ENCODE data around the gene FAM193A.
"Not testable (repeated sequence)": the region's sequence is repeated elsewhere in the genome, so short reads cannot be mapped to it uniquely, and the experiment has no call there.

Gene FAM193A

DNA sequence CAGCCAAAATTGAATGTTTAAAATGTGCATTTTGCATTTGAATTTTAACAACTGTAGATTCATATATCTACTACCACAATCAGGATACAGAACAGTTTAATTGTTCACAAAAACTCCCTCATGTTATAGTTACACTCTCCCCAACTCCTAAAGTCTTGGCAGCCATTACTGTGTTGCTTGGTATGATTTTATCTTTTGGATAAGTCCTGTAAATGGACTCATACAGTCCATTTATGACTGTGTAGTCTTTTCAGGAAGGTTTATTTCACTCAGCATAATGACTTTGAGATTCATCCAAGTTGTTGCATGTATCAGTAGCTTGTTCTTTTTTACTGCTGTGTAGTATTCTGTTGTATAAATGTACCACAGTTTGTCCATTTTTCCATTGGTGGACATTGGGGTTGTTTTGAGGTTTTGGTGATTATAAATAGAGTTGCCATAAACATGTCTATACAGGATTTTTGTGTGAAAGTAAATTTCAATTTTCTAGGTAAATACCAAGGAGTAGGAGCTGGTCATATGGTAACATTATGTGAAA lies 9.9 kb downstream of the FAM193A start:
- TF ChIP-seq ESRRG (CRISPR knock-in tag; IDR thresholded peaks at IDR 0.05): no peak
- TF ChIP-seq ZNF565 (CRISPR knock-in tag; conservative IDR thresholded peaks at IDR 0.05; ENCODE audit: low read depth): no peak
- TF ChIP-seq ZFP3 (CRISPR knock-in tag; IDR thresholded peaks at IDR 0.05): no peak
- TF ChIP-seq GLIS3 (CRISPR knock-in tag; IDR thresholded peaks at IDR 0.05): no peak
- no peak for TF ChIP-seq CSDC2 (CRISPR knock-in tag; IDR thresholded peaks at IDR 0.05)
- TF ChIP-seq TOX (CRISPR knock-in tag; IDR thresholded peaks at IDR 0.05; ENCODE audit: borderline replicate concordance): no peak
- TF ChIP-seq SNAI2 (CRISPR knock-in tag; IDR thresholded peaks at IDR 0.05): no peak
- no peak for TF ChIP-seq ZC3H10 (CRISPR knock-in tag; IDR thresholded peaks at IDR 0.05)
- no peak for TF ChIP-seq ISL1 (CRISPR knock-in tag; IDR thresholded peaks at IDR 0.05)
- no peak for TF ChIP-seq BACH2 (CRISPR knock-in tag; IDR thresholded peaks at IDR 0.05; ENCODE audit: borderline replicate concordance)
- ATAC-seq: no peak

DNA sequence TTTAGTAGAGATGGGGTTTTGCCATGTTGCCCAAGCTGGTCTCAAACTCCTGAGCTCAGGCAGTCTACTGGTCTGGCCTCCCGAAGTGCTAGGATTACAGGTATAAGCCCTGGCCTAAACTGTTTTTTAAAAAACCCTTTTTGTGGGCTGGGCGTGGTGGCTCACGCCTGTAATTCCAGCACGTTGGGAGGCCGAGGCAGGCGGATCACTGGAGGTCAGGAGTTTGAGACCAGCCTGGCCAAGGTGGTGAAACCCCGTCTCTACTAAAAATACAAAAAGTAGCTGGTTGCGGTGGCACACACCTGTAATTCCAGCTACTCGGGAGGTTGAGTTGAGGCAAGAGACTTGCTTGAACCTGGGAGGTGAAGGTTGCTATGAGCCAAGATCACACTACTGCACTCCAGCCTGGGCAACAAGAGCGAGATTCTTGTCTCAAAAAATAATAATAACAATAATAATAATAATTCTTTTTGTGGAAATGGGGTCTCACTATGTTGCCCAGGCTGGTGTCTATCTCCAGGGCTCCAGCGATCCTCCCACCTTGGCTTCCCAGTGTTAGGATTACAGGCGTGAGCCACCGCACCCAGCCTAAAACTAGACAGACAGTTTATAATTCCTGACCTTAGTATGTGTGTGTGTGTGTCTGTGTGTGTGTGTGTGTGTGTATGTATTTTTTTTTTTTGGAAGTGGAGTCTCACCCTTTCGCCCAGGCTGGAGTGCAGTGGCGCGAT lies 10.7 kb downstream of the FAM193A start:
- ATAC-seq: not testable (repeated sequence)

DNA sequence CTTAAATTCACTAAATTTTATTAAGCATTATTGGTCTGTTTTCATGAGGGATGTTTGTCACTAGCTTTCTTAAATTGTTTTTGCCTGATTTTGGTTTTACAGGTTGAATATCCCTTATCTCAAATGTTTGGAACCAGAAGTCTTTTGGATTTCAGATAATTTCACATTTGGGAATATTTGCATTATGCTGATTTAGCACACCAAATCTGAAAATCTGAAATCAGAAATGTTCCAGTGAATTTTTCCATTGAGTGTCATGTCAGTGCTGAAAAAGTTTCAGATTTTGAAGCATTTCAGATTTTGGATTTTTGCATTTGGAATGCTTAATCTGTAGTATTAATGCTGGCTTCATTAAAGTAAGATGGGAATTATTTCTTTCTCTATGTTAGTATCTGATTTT lies 14.7 kb downstream of the FAM193A start:
- TF ChIP-seq OSR1 (CRISPR knock-in tag; IDR thresholded peaks at IDR 0.05): no peak
- TF ChIP-seq, protein P1, sequence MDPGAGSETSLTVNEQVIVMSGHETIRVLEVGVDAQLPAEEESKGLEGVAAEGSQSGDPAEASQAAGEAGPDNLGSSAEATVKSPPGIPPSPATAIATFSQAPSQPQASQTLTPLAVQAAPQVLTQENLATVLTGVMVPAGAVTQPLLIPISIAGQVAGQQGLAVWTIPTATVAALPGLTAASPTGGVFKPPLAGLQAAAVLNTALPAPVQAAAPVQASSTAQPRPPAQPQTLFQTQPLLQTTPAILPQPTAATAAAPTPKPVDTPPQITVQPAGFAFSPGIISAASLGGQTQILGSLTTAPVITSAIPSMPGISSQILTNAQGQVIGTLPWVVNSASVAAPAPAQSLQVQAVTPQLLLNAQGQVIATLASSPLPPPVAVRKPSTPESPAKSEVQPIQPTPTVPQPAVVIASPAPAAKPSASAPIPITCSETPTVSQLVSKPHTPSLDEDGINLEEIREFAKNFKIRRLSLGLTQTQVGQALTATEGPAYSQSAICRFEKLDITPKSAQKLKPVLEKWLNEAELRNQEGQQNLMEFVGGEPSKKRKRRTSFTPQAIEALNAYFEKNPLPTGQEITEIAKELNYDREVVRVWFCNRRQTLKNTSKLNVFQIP (CRISPR knock-in tag; IDR thresholded peaks at IDR 0.05; ENCODE audit: borderline replicate concordance, low read depth): no peak
- TF ChIP-seq PPARA (CRISPR knock-in tag; IDR thresholded peaks at IDR 0.05; ENCODE audit: borderline replicate concordance): no peak
- TF ChIP-seq, protein P2, sequence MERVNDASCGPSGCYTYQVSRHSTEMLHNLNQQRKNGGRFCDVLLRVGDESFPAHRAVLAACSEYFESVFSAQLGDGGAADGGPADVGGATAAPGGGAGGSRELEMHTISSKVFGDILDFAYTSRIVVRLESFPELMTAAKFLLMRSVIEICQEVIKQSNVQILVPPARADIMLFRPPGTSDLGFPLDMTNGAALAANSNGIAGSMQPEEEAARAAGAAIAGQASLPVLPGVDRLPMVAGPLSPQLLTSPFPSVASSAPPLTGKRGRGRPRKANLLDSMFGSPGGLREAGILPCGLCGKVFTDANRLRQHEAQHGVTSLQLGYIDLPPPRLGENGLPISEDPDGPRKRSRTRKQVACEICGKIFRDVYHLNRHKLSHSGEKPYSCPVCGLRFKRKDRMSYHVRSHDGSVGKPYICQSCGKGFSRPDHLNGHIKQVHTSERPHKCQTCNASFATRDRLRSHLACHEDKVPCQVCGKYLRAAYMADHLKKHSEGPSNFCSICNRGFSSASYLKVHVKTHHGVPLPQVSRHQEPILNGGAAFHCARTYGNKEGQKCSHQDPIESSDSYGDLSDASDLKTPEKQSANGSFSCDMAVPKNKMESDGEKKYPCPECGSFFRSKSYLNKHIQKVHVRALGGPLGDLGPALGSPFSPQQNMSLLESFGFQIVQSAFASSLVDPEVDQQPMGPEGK (CRISPR knock-in tag; IDR thresholded peaks at IDR 0.05; ENCODE audit: borderline replicate concordance): no peak
- TF ChIP-seq SNAI2 (CRISPR knock-in tag; IDR thresholded peaks at IDR 0.05): no peak
- TF ChIP-seq RARB (CRISPR knock-in tag; IDR thresholded peaks at IDR 0.05): no peak
- no peak for TF ChIP-seq ESRRG (CRISPR knock-in tag; IDR thresholded peaks at IDR 0.05)
- no peak for TF ChIP-seq CSDC2 (CRISPR knock-in tag; IDR thresholded peaks at IDR 0.05)
- TF ChIP-seq ZFP3 (CRISPR knock-in tag; IDR thresholded peaks at IDR 0.05): no peak
- no peak for TF ChIP-seq ZNF565 (CRISPR knock-in tag; conservative IDR thresholded peaks at IDR 0.05; ENCODE audit: low read depth)
- ATAC-seq: no peak

DNA sequence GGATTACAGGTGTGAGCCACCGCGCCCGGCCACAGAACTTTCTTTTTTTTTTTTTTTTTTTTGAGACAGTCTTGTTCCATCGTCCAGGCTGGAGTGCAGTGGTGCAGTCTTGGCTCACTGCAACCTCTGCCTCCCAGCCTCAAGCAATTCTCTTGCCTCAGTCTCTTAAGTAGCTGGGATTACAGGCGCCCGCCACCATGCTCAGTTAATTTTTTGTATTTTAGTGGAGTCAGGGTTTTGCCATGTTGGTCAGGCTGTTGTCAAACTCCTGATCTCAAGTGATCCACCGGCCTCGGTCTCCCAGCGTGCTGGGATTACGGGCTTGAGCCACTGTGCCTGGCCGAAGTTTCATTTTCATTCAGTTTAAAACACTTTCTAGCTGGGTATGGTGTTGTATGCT lies 16.4 kb downstream of the FAM193A start:
- TF ChIP-seq BACH2 (CRISPR knock-in tag; IDR thresholded peaks at IDR 0.05; ENCODE audit: borderline replicate concordance): no peak
- TF ChIP-seq, protein P1 (CRISPR knock-in tag; IDR thresholded peaks at IDR 0.05; ENCODE audit: borderline replicate concordance, low read depth): no peak
- TF ChIP-seq ZC3H10 (CRISPR knock-in tag; IDR thresholded peaks at IDR 0.05): no peak
- TF ChIP-seq ARNTL (CRISPR knock-in tag; IDR thresholded peaks at IDR 0.05; ENCODE audit: borderline replicate concordance, low read depth): no peak
- TF ChIP-seq, protein P3, sequence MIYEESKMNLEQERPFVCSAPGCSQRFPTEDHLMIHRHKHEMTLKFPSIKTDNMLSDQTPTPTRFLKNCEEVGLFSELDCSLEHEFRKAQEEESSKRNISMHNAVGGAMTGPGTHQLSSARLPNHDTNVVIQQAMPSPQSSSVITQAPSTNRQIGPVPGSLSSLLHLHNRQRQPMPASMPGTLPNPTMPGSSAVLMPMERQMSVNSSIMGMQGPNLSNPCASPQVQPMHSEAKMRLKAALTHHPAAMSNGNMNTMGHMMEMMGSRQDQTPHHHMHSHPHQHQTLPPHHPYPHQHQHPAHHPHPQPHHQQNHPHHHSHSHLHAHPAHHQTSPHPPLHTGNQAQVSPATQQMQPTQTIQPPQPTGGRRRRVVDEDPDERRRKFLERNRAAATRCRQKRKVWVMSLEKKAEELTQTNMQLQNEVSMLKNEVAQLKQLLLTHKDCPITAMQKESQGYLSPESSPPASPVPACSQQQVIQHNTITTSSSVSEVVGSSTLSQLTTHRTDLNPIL (CRISPR knock-in tag; IDR thresholded peaks at IDR 0.05; ENCODE audit: low read depth): no peak
- TF ChIP-seq PPARA (CRISPR knock-in tag; IDR thresholded peaks at IDR 0.05; ENCODE audit: borderline replicate concordance): no peak
- TF ChIP-seq ZFP30 (CRISPR knock-in tag; IDR thresholded peaks at IDR 0.05): no peak
- no peak for TF ChIP-seq TCF4 (CRISPR knock-in tag; IDR thresholded peaks at IDR 0.05; ENCODE audit: borderline replicate concordance)

DNA sequence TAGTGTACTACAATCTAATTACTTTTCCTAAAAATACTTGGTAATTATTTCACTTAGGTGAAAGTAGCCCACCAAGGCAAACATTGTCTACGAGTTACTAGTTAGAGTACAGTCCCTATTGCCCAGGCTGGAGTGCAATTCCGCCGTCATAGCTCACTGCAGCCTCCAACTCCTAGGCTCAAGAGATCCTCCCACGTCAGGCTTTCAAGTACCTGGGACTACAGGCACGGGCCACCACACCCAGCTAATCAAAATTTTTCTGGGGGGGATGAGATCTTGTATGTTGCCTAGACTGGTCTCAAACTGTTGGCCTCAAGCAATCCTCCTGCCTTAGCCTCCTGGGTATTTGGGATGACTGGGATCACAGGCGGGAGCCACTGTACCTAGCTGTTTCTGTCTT lies 21.9 kb downstream of the FAM193A start:
- ATAC-seq: no peak
- TF ChIP-seq, protein P3 (CRISPR knock-in tag; IDR thresholded peaks at IDR 0.05; ENCODE audit: low read depth): no peak
- TF ChIP-seq, protein P4, sequence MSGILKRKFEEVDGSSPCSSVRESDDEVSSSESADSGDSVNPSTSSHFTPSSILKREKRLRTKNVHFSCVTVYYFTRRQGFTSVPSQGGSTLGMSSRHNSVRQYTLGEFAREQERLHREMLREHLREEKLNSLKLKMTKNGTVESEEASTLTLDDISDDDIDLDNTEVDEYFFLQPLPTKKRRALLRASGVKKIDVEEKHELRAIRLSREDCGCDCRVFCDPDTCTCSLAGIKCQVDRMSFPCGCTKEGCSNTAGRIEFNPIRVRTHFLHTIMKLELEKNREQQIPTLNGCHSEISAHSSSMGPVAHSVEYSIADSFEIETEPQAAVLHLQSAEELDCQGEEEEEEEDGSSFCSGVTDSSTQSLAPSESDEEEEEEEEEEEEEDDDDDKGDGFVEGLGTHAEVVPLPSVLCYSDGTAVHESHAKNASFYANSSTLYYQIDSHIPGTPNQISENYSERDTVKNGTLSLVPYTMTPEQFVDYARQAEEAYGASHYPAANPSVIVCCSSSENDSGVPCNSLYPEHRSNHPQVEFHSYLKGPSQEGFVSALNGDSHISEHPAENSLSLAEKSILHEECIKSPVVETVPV (CRISPR knock-in tag; IDR thresholded peaks at IDR 0.05): no peak
- TF ChIP-seq ZNF8 (CRISPR knock-in tag; IDR thresholded peaks at IDR 0.05) (no peak), OSR1 (CRISPR knock-in tag; IDR thresholded peaks at IDR 0.05) (no peak)
- TF ChIP-seq, protein P5, sequence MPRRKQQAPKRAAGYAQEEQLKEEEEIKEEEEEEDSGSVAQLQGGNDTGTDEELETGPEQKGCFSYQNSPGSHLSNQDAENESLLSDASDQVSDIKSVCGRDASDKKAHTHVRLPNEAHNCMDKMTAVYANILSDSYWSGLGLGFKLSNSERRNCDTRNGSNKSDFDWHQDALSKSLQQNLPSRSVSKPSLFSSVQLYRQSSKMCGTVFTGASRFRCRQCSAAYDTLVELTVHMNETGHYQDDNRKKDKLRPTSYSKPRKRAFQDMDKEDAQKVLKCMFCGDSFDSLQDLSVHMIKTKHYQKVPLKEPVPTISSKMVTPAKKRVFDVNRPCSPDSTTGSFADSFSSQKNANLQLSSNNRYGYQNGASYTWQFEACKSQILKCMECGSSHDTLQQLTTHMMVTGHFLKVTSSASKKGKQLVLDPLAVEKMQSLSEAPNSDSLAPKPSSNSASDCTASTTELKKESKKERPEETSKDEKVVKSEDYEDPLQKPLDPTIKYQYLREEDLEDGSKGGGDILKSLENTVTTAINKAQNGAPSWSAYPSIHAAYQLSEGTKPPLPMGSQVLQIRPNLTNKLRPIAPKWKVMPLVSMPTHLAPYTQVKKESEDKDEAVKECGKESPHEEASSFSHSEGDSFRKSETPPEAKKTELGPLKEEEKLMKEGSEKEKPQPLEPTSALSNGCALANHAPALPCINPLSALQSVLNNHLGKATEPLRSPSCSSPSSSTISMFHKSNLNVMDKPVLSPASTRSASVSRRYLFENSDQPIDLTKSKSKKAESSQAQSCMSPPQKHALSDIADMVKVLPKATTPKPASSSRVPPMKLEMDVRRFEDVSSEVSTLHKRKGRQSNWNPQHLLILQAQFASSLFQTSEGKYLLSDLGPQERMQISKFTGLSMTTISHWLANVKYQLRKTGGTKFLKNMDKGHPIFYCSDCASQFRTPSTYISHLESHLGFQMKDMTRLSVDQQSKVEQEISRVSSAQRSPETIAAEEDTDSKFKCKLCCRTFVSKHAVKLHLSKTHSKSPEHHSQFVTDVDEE (CRISPR knock-in tag; IDR thresholded peaks at IDR 0.05): no peak

More for the DNA sequence above, 16.4 kb downstream of the FAM193A start:
- ATAC-seq: no peak
